ENCODE data around the gene ZSWIM1. TPM values are rescaled to one million over a fixed set of nuclear protein-coding genes. Genes with fewer than 3 reads are reported as not detected.

The ZSWIM1 gene
- total and polyA plus RNA-seq, 2 of the 13 experiments (the other 11 are each of a cell fraction or from before 2014, with no cell fraction given), result 9.5 to 11.7 TPM

DNA sequence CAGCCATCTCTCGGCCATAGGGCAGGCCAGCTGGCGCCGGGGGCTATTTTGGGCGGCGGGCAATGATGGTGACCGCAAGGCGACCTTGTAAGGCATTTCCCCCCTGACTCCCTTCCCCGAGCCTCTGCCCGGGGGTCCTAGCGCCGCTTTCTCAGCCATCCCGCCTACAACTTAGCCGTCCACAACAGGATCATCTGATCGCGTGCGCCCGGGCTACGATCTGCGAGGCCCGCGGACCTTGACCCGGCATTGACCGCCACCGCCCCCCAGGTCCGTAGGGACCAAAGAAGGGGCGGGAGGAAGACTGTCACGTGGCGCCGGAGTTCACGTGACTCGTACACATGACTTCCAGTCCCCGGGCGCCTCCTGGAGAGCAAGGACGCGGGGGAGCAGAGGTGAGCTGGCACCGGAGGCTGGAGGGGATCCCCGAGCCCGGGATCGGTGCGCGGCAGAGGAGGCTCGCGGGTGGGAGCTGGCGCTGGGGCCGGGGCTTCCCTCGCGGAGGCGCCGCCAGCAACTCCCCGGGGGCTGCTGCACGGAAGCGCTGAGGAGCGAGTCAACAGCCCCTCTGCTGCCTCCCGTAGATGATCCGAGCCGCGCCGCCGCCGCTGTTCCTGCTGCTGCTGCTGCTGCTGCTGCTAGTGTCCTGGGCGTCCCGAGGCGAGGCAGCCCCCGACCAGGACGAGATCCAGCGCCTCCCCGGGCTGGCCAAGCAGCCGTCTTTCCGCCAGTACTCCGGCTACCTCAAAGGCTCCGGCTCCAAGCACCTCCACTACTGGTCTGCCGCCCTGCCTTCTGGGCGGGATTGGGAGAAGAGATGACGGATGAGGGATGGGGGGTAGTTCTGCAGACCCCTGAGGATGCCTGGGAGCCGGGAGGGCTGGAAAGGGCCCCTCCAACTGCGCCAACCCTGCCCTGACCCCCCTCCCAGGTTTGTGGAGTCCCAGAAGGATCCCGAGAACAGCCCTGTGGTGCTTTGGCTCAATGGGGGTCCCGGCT lies 10.3 kb downstream of the ZSWIM1 start, which contains the start of the genes CTSA and NEURL2 (continued):
- peak; percentile 100 for TF ChIP-seq RXRA (CRISPR knock-in tag; IDR thresholded peaks at IDR 0.05)
- peak; percentile 88 for TF ChIP-seq ZFX (CRISPR knock-in tag; IDR thresholded peaks at IDR 0.05; ENCODE audit: low read depth)
- TF ChIP-seq, protein P1, sequence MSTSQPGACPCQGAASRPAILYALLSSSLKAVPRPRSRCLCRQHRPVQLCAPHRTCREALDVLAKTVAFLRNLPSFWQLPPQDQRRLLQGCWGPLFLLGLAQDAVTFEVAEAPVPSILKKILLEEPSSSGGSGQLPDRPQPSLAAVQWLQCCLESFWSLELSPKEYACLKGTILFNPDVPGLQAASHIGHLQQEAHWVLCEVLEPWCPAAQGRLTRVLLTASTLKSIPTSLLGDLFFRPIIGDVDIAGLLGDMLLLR (CRISPR knock-in tag; IDR thresholded peaks at IDR 0.05), result peak; percentile 98
- TF ChIP-seq, protein P2, sequence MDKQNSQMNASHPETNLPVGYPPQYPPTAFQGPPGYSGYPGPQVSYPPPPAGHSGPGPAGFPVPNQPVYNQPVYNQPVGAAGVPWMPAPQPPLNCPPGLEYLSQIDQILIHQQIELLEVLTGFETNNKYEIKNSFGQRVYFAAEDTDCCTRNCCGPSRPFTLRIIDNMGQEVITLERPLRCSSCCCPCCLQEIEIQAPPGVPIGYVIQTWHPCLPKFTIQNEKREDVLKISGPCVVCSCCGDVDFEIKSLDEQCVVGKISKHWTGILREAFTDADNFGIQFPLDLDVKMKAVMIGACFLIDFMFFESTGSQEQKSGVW (CRISPR knock-in tag; IDR thresholded peaks at IDR 0.05; ENCODE audit: borderline replicate concordance), result peak; percentile 94; the same call in 1 of the 2 replicates
- TF ChIP-seq IKZF1 (IDR thresholded peaks at IDR 0.05), result no peak
- peak in 1 of 2 experiments; percentile 66; a peak in 2 of 4 replicates for TF ChIP-seq MAFK (conservative IDR thresholded peaks at IDR 0.05 in 1 of 2, IDR thresholded peaks at IDR 0.05 in 1 of 2; ENCODE audit: low read length in 2 of 2)
- TF ChIP-seq, protein P3, sequence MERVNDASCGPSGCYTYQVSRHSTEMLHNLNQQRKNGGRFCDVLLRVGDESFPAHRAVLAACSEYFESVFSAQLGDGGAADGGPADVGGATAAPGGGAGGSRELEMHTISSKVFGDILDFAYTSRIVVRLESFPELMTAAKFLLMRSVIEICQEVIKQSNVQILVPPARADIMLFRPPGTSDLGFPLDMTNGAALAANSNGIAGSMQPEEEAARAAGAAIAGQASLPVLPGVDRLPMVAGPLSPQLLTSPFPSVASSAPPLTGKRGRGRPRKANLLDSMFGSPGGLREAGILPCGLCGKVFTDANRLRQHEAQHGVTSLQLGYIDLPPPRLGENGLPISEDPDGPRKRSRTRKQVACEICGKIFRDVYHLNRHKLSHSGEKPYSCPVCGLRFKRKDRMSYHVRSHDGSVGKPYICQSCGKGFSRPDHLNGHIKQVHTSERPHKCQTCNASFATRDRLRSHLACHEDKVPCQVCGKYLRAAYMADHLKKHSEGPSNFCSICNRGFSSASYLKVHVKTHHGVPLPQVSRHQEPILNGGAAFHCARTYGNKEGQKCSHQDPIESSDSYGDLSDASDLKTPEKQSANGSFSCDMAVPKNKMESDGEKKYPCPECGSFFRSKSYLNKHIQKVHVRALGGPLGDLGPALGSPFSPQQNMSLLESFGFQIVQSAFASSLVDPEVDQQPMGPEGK (CRISPR knock-in tag; IDR thresholded peaks at IDR 0.05), result peak; percentile 100
- TF ChIP-seq, protein P4, sequence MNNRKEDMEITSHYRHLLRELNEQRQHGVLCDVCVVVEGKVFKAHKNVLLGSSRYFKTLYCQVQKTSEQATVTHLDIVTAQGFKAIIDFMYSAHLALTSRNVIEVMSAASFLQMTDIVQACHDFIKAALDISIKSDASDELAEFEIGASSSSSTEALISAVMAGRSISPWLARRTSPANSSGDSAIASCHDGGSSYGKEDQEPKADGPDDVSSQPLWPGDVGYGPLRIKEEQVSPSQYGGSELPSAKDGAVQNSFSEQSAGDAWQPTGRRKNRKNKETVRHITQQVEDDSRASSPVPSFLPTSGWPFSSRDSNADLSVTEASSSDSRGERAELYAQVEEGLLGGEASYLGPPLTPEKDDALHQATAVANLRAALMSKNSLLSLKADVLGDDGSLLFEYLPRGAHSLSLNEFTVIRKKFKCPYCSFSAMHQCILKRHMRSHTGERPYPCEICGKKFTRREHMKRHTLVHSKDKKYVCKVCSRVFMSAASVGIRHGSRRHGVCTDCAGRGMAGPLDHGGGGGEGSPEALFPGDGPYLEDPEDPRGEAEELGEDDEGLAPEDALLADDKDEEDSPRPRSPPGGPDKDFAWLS (CRISPR knock-in tag; IDR thresholded peaks at IDR 0.05; ENCODE audit: borderline replicate concordance), result peak; percentile 98
- TF ChIP-seq ZNF333 (CRISPR knock-in tag; IDR thresholded peaks at IDR 0.05; ENCODE audit: borderline replicate concordance), result peak; percentile 94; the same call in 1 of the 2 replicates
- TF ChIP-seq ZNF749 (CRISPR knock-in tag; IDR thresholded peaks at IDR 0.05; ENCODE audit: borderline replicate concordance), result peak; percentile 98
- TF ChIP-seq ZNF484 (CRISPR knock-in tag; IDR thresholded peaks at IDR 0.05; ENCODE audit: borderline replicate concordance, low read depth), result 0 out of 2 replicates have a peak, but pooled peaks have one; percentile 51
- TF ChIP-seq ARNTL (CRISPR knock-in tag; IDR thresholded peaks at IDR 0.05), result peak; percentile 100
- TF ChIP-seq FOXM1 (CRISPR knock-in tag; IDR thresholded peaks at IDR 0.05), result no peak; the same call in 1 of the 2 replicates
- peak; percentile 94; the same call in 1 of the 2 replicates for TF ChIP-seq NCOA1 (CRISPR knock-in tag; IDR thresholded peaks at IDR 0.05)
- TF ChIP-seq GATAD1 (CRISPR knock-in tag; IDR thresholded peaks at IDR 0.05), result peak; percentile 100
- TF ChIP-seq ZNF878 (CRISPR knock-in tag; IDR thresholded peaks at IDR 0.05), result peak; percentile 100
- TF ChIP-seq RBFOX2 (IDR thresholded peaks at IDR 0.05; ENCODE audit: low read depth, low read length), result peak; percentile 98
- peak; percentile 77; the same call in 1 of the 2 replicates for TF ChIP-seq RORA (CRISPR knock-in tag; IDR thresholded peaks at IDR 0.05)
- TF ChIP-seq HNF4A (CRISPR knock-in tag; IDR thresholded peaks at IDR 0.05), result peak; percentile 100
- peak; percentile 73 for TF ChIP-seq ZNF629 (CRISPR knock-in tag; conservative IDR thresholded peaks at IDR 0.05)
- TF ChIP-seq, protein P5, sequence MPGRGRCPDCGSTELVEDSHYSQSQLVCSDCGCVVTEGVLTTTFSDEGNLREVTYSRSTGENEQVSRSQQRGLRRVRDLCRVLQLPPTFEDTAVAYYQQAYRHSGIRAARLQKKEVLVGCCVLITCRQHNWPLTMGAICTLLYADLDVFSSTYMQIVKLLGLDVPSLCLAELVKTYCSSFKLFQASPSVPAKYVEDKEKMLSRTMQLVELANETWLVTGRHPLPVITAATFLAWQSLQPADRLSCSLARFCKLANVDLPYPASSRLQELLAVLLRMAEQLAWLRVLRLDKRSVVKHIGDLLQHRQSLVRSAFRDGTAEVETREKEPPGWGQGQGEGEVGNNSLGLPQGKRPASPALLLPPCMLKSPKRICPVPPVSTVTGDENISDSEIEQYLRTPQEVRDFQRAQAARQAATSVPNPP (CRISPR knock-in tag; IDR thresholded peaks at IDR 0.05), result peak; percentile 99
- TF ChIP-seq ZNF850 (CRISPR knock-in tag; conservative IDR thresholded peaks at IDR 0.05), result 0 out of 2 replicates have a peak, but pooled peaks have one; percentile 5
